GM19193 (cell line): ENCODE data around the gene LIPE.

Source experiments
- POLR2A ChIP-seq: IDR thresholded peaks from 4 replicates; pipeline ENCODE4 v1.6.1; 2011; ENCODE audit not compliant: insufficient read depth, insufficient read length; ENCODE audit errors: extremely low read depth

LIPE gene

GRCh38 chr19:42406111-42406510 lies 21.1 kb downstream of the LIPE start:
- no peak for TF ChIP-seq POLR2A

- TF ChIP-seq POLR2A = no peak
These were observed 23.6 kb downstream of the LIPE start for GRCh38 chr19:42403586-42403985.

GRCh38 chr19:42402376-42403116 lies 24.6 kb downstream of the LIPE start:
- TF ChIP-seq POLR2A = no peak

- TF ChIP-seq POLR2A = no peak
These were observed 25.6 kb downstream of the LIPE start for GRCh38 chr19:42401365-42402303.

- TF ChIP-seq POLR2A = no peak
These were observed 26.8 kb downstream of the LIPE start for GRCh38 chr19:42400404-42400803.

- no peak for TF ChIP-seq POLR2A
These were observed 29.7 kb downstream of the LIPE start for GRCh38 chr19:42397263-42398166.

- TF ChIP-seq POLR2A = peak; percentile 82
These were observed 30.6 kb downstream of the LIPE start for GRCh38 chr19:42396381-42397262.

- no peak for TF ChIP-seq POLR2A
These were observed 32.4 kb downstream of the LIPE start for GRCh38 chr19:42394751-42395150.

GRCh38 chr19:42392165-42392564 lies 35.0 kb downstream of the LIPE start:
- no peak for TF ChIP-seq POLR2A

GRCh38 chr19:42389899-42390298 lies 37.3 kb downstream of the LIPE start, which contains the start of gene CNFN:
Gene CNFN (minus strand): TSS chr19:42390297. CDS start chr19:42389037, 1,260 bp downstream.
- TF ChIP-seq POLR2A = no peak

GRCh38 chr19:42388851-42389489 lies 38.2 kb downstream of the LIPE start:
- no peak for TF ChIP-seq POLR2A

GRCh38 chr19:42386974-42387707 lies 40.0 kb downstream of the LIPE start:
- no peak for TF ChIP-seq POLR2A

GRCh38 chr19:42380155-42380554 lies 47.0 kb downstream of the LIPE start:
- TF ChIP-seq POLR2A = no peak
